SK-N-SH treated with all-trans-retinoic acid at 6 μM for 48 hours (cell line): ENCODE data around the gene RBM33.
A peak's percentile ranks its signal among the peaks of the same experiment; 100 is the strongest.

Source experiments
- ATAC-seq: fragments of 200-7000 bp; cut with Tn5 transposase; 3 replicates; pipeline ENCODE4 v1.9.1; 2020; ENCODE audit warnings: mild to moderate bottlenecking, moderate library complexity
- ARNTL ChIP-seq: fragments of 450-650 bp; formaldehyde crosslinking; IDR thresholded peaks from 2 replicates; pipeline ENCODE4 v1.5.0; 2020; ENCODE audit warnings: low read depth, mild to moderate bottlenecking, moderate library complexity, borderline replicate concordance
- BACH2 ChIP-seq: fragments of 250-450 bp; sonication (Bioruptor Pico); IDR thresholded peaks from 2 replicates; pipeline ENCODE4 v1.9.0; 2021; ENCODE audit warnings: mild to moderate bottlenecking, borderline replicate concordance
- CSDC2 ChIP-seq: fragments of 250-450 bp; sonication (Bioruptor Pico); IDR thresholded peaks from 2 replicates; pipeline ENCODE4 v1.5.0; 2020; ENCODE audit warnings: mild to moderate bottlenecking, moderate library complexity
- ESRRG ChIP-seq: fragments of 250-450 bp; sonication (Bioruptor Pico); IDR thresholded peaks from 2 replicates; pipeline ENCODE4 v1.6.1; 2021; ENCODE audit warnings: mild to moderate bottlenecking
- GLIS3 ChIP-seq: fragments of 250-450 bp; sonication (Bioruptor Pico); IDR thresholded peaks from 2 replicates; pipeline ENCODE4 v1.5.0; 2020; ENCODE audit warnings: mild to moderate bottlenecking, moderate library complexity
- OSR1 ChIP-seq: fragments of 250-450 bp; sonication (Bioruptor Pico); IDR thresholded peaks from 2 replicates; pipeline ENCODE4 v1.8.0; 2022; ENCODE audit warnings: moderate library complexity, mild to moderate bottlenecking, inconsistent platforms
- RARB ChIP-seq: fragments of 250-450 bp; sonication (Bioruptor Pico); IDR thresholded peaks from 2 replicates; pipeline ENCODE4 v1.8.0; 2021; ENCODE audit warnings: mild to moderate bottlenecking, moderate library complexity
- SNAI2 ChIP-seq: fragments of 250-450 bp; sonication (Bioruptor Pico); IDR thresholded peaks from 2 replicates; pipeline ENCODE4 v1.5.0; 2020; ENCODE audit warnings: mild to moderate bottlenecking, moderate library complexity
- TCF4 ChIP-seq: fragments of 250-450 bp; sonication (Bioruptor Pico); IDR thresholded peaks from 2 replicates; pipeline ENCODE4 v1.8.0; 2021; ENCODE audit warnings: mild to moderate bottlenecking, moderate library complexity, borderline replicate concordance
- TOX ChIP-seq: fragments of 250-450 bp; sonication (Bioruptor Pico); IDR thresholded peaks from 2 replicates; pipeline ENCODE4 v1.8.0; 2021; ENCODE audit warnings: mild to moderate bottlenecking, moderate library complexity, borderline replicate concordance
- ZC3H10 ChIP-seq: fragments of 250-450 bp; sonication (Bioruptor Pico); IDR thresholded peaks from 2 replicates; pipeline ENCODE4 v1.5.1; 2021; ENCODE audit warnings: mild to moderate bottlenecking, moderate library complexity
- ZFP3 ChIP-seq: fragments of 250-450 bp; sonication (Bioruptor Pico); IDR thresholded peaks from 2 replicates; pipeline ENCODE4 v1.5.0; 2020; ENCODE audit warnings: mild to moderate bottlenecking, moderate library complexity
- ZFP30 ChIP-seq: fragments of 450-650 bp; formaldehyde crosslinking; IDR thresholded peaks from 2 replicates; pipeline ENCODE4 v1.5.0; 2022; ENCODE audit warnings: mild to moderate bottlenecking, moderate library complexity
- ZNF565 ChIP-seq: fragments of 450-650 bp; formaldehyde crosslinking; conservative IDR thresholded peaks from 2 replicates; pipeline ENCODE4 v1.5.0; 2020; ENCODE audit warnings: low read depth, mild to moderate bottlenecking, moderate library complexity
- ZNF8 ChIP-seq: fragments of 450-650 bp; formaldehyde crosslinking; IDR thresholded peaks from 2 replicates; pipeline ENCODE4 v1.5.0; 2020; ENCODE audit warnings: mild to moderate bottlenecking, moderate library complexity
- TF ChIP-seq, protein P1 (sequence below): fragments of 250-450 bp; sonication (Bioruptor Pico); IDR thresholded peaks from 2 replicates; pipeline ENCODE4 v1.5.1; 2020; ENCODE audit warnings: low read depth, mild to moderate bottlenecking, moderate library complexity
- TF ChIP-seq, protein P2 (sequence below): fragments of 250-450 bp; sonication (Bioruptor Pico); IDR thresholded peaks from 2 replicates; pipeline ENCODE4 v1.8.0; 2020; ENCODE audit warnings: mild to moderate bottlenecking, moderate library complexity, borderline replicate concordance
- TF ChIP-seq, protein P3 (sequence below): fragments of 250-450 bp; sonication (Bioruptor Pico); IDR thresholded peaks from 2 replicates; pipeline ENCODE4 v1.8.0; 2021; ENCODE audit warnings: low read depth, mild to moderate bottlenecking, moderate library complexity, borderline replicate concordance
- TF ChIP-seq, protein P4 (sequence below): fragments of 250-450 bp; sonication (Bioruptor Pico); IDR thresholded peaks from 2 replicates; pipeline ENCODE4 v1.5.1; 2021; ENCODE audit warnings: mild to moderate bottlenecking, moderate library complexity

Gene RBM33

DNA sequence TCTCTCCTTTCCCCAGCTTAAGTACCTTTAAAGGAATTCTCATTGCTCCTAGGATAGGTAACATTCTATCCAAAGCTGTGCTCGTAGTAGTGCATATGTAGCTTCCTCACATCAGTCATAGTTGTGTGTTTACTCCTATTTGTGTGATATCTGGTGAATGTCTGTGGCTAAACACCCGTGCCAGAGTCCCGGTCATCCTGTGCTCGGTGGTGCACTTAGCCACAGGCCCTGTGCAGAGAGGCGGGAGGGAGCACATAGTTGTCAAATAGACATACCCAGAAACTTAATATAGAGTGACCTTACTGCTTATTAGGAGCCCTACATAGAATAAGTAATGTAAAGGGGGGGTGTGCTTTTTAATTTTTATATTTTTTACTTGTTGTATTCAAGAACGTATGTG, 76.6 kb downstream of the RBM33 start:
- no peak for ATAC-seq
- TF ChIP-seq ZFP3 (no peak), ZFP30 (CRISPR knock-in tag) (no peak), ZC3H10 (CRISPR knock-in tag) (no peak), OSR1 (CRISPR knock-in tag) (no peak)
- TF ChIP-seq, all 23 proteins: peak for 0

DNA sequence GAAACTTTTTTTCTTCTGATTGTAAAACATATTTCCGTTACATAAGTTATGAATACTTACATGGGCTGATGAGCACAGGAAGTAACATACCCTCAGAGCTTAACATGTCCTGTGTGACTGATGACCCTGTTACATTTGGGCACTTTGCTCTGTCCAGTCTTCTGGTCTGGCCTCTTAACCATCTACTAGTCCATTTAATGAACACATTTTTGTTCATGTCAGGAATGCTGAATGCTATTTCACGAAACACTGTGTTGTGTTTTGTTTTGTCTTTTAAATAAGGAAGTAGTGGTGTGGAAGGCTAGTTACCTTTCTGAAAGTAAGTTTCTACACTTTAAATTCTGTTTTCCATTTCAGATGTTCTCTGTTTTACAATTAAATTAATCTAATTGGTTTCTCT, 77.7 kb downstream of the RBM33 start:
- TF ChIP-seq ZFP3, result no peak
- ATAC-seq, result no peak

DNA sequence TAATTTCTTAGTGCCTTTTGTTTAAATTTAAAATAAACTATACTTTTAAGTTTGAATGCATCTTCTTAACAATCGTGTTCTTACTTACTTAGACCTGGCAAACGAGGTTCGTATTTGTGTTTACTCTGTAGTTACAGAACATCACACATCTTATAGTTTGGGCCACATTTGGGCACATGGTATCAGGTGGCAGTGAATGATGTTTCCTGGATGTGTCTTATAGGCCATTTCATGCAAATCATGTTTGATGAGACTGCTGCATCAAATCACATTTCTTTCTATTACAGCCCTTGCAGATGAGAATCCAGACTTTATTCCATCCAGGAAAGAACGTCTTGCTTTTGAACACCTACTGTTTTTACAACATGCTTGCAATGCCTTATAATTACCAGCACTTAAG, 78.5 kb downstream of the RBM33 start:
- no peak for ATAC-seq

DNA sequence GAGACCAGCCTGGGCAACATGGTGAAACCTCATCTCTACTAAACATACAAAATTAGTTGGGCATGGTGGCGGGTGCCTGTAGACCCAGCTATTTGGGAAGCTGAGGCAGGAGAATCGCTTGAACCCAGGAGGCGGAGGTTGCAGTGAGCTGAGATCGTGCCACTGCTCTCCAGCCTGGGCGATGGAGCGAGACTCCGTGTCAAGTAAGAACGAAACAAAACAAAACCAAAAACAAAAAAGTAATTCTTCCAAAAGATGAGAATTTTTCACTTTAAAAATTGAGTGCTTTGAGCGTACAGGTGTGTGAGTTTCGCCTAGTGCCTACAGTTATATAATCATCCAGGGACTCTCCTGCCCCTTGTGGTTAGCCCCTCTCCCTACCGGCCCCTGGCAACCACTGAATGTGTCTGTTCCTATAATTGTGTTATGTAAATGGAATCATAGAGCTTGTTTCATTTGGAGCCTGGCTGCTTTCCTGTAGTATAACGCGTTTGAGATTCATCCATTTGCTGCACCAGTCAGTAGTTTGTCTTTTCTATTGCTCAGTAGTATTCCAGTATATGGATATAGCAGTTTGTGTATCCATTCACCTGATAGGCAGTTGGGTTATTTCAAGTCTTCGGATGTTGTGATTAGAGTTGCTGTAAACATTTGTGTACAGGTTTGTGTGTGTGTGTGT, 80.0 kb downstream of the RBM33 start:
- peak; percentile 60 for ATAC-seq
- TF ChIP-seq, protein P1, sequence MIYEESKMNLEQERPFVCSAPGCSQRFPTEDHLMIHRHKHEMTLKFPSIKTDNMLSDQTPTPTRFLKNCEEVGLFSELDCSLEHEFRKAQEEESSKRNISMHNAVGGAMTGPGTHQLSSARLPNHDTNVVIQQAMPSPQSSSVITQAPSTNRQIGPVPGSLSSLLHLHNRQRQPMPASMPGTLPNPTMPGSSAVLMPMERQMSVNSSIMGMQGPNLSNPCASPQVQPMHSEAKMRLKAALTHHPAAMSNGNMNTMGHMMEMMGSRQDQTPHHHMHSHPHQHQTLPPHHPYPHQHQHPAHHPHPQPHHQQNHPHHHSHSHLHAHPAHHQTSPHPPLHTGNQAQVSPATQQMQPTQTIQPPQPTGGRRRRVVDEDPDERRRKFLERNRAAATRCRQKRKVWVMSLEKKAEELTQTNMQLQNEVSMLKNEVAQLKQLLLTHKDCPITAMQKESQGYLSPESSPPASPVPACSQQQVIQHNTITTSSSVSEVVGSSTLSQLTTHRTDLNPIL (CRISPR knock-in tag), result no peak
- TF ChIP-seq, protein P2, sequence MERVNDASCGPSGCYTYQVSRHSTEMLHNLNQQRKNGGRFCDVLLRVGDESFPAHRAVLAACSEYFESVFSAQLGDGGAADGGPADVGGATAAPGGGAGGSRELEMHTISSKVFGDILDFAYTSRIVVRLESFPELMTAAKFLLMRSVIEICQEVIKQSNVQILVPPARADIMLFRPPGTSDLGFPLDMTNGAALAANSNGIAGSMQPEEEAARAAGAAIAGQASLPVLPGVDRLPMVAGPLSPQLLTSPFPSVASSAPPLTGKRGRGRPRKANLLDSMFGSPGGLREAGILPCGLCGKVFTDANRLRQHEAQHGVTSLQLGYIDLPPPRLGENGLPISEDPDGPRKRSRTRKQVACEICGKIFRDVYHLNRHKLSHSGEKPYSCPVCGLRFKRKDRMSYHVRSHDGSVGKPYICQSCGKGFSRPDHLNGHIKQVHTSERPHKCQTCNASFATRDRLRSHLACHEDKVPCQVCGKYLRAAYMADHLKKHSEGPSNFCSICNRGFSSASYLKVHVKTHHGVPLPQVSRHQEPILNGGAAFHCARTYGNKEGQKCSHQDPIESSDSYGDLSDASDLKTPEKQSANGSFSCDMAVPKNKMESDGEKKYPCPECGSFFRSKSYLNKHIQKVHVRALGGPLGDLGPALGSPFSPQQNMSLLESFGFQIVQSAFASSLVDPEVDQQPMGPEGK (CRISPR knock-in tag), result no peak
- no peak for TF ChIP-seq BACH2 (CRISPR knock-in tag)
- TF ChIP-seq SNAI2 (CRISPR knock-in tag), result no peak
- TF ChIP-seq ZC3H10 (CRISPR knock-in tag), result no peak
- TF ChIP-seq GLIS3, result no peak
- no peak for TF ChIP-seq CSDC2 (CRISPR knock-in tag)
- TF ChIP-seq ARNTL (CRISPR knock-in tag), result no peak
- TF ChIP-seq, protein P3, sequence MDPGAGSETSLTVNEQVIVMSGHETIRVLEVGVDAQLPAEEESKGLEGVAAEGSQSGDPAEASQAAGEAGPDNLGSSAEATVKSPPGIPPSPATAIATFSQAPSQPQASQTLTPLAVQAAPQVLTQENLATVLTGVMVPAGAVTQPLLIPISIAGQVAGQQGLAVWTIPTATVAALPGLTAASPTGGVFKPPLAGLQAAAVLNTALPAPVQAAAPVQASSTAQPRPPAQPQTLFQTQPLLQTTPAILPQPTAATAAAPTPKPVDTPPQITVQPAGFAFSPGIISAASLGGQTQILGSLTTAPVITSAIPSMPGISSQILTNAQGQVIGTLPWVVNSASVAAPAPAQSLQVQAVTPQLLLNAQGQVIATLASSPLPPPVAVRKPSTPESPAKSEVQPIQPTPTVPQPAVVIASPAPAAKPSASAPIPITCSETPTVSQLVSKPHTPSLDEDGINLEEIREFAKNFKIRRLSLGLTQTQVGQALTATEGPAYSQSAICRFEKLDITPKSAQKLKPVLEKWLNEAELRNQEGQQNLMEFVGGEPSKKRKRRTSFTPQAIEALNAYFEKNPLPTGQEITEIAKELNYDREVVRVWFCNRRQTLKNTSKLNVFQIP, result no peak
- no peak for TF ChIP-seq ESRRG (CRISPR knock-in tag)

More for the DNA sequence above, 78.5 kb downstream of the RBM33 start:
- no peak for TF ChIP-seq ZC3H10 (CRISPR knock-in tag)
- TF ChIP-seq ZNF565, result no peak
- TF ChIP-seq, protein P1 (CRISPR knock-in tag), result no peak
- TF ChIP-seq, protein P4, sequence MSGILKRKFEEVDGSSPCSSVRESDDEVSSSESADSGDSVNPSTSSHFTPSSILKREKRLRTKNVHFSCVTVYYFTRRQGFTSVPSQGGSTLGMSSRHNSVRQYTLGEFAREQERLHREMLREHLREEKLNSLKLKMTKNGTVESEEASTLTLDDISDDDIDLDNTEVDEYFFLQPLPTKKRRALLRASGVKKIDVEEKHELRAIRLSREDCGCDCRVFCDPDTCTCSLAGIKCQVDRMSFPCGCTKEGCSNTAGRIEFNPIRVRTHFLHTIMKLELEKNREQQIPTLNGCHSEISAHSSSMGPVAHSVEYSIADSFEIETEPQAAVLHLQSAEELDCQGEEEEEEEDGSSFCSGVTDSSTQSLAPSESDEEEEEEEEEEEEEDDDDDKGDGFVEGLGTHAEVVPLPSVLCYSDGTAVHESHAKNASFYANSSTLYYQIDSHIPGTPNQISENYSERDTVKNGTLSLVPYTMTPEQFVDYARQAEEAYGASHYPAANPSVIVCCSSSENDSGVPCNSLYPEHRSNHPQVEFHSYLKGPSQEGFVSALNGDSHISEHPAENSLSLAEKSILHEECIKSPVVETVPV (CRISPR knock-in tag), result no peak
- TF ChIP-seq GLIS3, result no peak
- TF ChIP-seq, protein P3, result no peak
- no peak for TF ChIP-seq ZFP3
- TF ChIP-seq TOX (CRISPR knock-in tag), result no peak
- TF ChIP-seq ZNF8 (CRISPR knock-in tag), result no peak
- TF ChIP-seq OSR1 (CRISPR knock-in tag), result no peak
- TF ChIP-seq RARB (CRISPR knock-in tag), result no peak
- TF ChIP-seq TCF4 (CRISPR knock-in tag), result no peak
- no peak for TF ChIP-seq BACH2 (CRISPR knock-in tag)
- TF ChIP-seq, protein P2 (CRISPR knock-in tag), result no peak
- no peak for TF ChIP-seq ARNTL (CRISPR knock-in tag)
